ENCODE data around the gene CX3CR1. TPM values are rescaled to one million over a fixed set of nuclear protein-coding genes. Genes with fewer than 3 reads are reported as not detected.

CX3CR1 gene
- total and polyA plus RNA-seq, 10 of the 15 experiments (the other 5 are each of a cell fraction or from before 2014, with no cell fraction given), result 0.05 to 0.53 (median 0.15) TPM

DNA sequence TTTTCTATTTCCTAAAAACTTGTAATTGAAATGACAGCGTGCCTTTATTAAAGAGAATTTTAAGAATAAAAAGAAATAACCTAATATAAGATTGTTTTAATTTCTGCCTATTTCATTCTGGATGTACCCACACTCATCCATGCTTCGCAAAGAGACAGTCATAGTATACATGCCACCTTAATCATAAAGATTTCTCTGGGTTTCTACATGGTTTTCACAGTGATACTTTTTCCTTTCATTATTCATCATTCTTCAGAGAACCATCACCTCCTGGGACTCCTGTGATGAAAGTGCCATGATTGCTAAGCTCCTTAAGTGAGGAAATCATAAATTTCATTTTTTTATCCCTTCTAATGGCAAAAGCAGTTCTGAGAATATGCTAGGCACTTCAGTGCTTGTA is 45.4 kb upstream of the CX3CR1 start:
- H3K4me3 ChIP-seq, result no peak overlapping the region
- no peak for ATAC-seq
- no peak overlapping the region for H3K9ac ChIP-seq (ENCODE audit: control insufficient read depth, insufficient read depth, low read length)
- H3K36me3 ChIP-seq (ENCODE audit: control insufficient read depth in 2 of 2, insufficient read depth in 2 of 2, low read length in 1 of 2), result no peaks in the 10 kb centered on the region
- FAIRE-seq, result no peak
- H2AFZ ChIP-seq (ENCODE audit: control insufficient read depth, low read depth, low read length), result no peak overlapping the region
- no peak overlapping the region for H3K4me2 ChIP-seq (ENCODE audit: control insufficient read depth, insufficient read depth)
- intact Hi-C loops (cut with micrococcal nuclease; ENCODE audit: unreplicated experiment) (no loop called here), in situ Hi-C loops (cut with MboI) (no loop called here)
- POLR2A ChIA-PET, result interaction anchor here (0.5 to 3.4 kb wide), 3 partner anchors 18 to 59 kb away, joined by 3 to 11 read pairs (median 6); no protein-coding TSS in a partner anchor
- no peaks in the 10 kb centered on the region for H3K9me3 ChIP-seq (replicated peaks; ENCODE audit: control insufficient read depth, insufficient read depth, low read length)
- TF ChIP-seq NBN (IDR thresholded peaks at IDR 0.05) (no peak), EED (IDR thresholded peaks at IDR 0.05; ENCODE audit: low read depth) (no peak), POLR2AphosphoS2 (IDR thresholded peaks at IDR 0.05; ENCODE audit: low read depth, low read length) (no peak), NR2F1 (conservative IDR thresholded peaks at IDR 0.05) (no peak), IKZF1 (conservative IDR thresholded peaks at IDR 0.05) (no peak), RBBP5 (conservative IDR thresholded peaks at IDR 0.05) (no peak), SP1 (IDR thresholded peaks at IDR 0.05; ENCODE audit: low read depth, low read length) (no peak), CREB1 (IDR thresholded peaks at IDR 0.05; ENCODE audit: low read depth) (no peak), MEF2A (IDR thresholded peaks at IDR 0.05; ENCODE audit: insufficient read depth, low read depth, low read length) (no peak), KLF5 (IDR thresholded peaks at IDR 0.05; ENCODE audit: partially characterized antibody) (no peak)
- TF ChIP-seq, protein P1, sequence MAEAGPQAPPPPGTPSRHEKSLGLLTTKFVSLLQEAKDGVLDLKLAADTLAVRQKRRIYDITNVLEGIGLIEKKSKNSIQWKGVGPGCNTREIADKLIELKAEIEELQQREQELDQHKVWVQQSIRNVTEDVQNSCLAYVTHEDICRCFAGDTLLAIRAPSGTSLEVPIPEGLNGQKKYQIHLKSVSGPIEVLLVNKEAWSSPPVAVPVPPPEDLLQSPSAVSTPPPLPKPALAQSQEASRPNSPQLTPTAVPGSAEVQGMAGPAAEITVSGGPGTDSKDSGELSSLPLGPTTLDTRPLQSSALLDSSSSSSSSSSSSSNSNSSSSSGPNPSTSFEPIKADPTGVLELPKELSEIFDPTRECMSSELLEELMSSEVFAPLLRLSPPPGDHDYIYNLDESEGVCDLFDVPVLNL (IDR thresholded peaks at IDR 0.05; ENCODE audit: low read depth, low read length), result no peak
- TF ChIP-seq, protein P2, sequence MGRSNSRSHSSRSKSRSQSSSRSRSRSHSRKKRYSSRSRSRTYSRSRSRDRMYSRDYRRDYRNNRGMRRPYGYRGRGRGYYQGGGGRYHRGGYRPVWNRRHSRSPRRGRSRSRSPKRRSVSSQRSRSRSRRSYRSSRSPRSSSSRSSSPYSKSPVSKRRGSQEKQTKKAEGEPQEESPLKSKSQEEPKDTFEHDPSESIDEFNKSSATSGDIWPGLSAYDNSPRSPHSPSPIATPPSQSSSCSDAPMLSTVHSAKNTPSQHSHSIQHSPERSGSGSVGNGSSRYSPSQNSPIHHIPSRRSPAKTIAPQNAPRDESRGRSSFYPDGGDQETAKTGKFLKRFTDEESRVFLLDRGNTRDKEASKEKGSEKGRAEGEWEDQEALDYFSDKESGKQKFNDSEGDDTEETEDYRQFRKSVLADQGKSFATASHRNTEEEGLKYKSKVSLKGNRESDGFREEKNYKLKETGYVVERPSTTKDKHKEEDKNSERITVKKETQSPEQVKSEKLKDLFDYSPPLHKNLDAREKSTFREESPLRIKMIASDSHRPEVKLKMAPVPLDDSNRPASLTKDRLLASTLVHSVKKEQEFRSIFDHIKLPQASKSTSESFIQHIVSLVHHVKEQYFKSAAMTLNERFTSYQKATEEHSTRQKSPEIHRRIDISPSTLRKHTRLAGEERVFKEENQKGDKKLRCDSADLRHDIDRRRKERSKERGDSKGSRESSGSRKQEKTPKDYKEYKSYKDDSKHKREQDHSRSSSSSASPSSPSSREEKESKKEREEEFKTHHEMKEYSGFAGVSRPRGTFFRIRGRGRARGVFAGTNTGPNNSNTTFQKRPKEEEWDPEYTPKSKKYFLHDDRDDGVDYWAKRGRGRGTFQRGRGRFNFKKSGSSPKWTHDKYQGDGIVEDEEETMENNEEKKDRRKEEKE (IDR thresholded peaks at IDR 0.05), result no peak
- TF ChIP-seq, protein P3, sequence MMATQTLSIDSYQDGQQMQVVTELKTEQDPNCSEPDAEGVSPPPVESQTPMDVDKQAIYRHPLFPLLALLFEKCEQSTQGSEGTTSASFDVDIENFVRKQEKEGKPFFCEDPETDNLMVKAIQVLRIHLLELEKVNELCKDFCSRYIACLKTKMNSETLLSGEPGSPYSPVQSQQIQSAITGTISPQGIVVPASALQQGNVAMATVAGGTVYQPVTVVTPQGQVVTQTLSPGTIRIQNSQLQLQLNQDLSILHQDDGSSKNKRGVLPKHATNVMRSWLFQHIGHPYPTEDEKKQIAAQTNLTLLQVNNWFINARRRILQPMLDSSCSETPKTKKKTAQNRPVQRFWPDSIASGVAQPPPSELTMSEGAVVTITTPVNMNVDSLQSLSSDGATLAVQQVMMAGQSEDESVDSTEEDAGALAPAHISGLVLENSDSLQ (IDR thresholded peaks at IDR 0.05), result no peak
- H3K79me2 ChIP-seq (ENCODE audit: control insufficient read depth, insufficient read depth, low read length), result no peaks in the 10 kb centered on the region
- no TSS peak for BruUV-seq (replicated peaks)
- H4K20me1 ChIP-seq (ENCODE audit: control insufficient read depth, insufficient read depth), result no peaks in the 10 kb centered on the region
- RAD21 ChIA-PET (ENCODE audit: unreplicated experiment), result interaction anchor here (1.1 kb wide), 1 partner anchor 30 kb away, joined by 3 read pairs; no protein-coding TSS in a partner anchor
- CTCF ChIA-PET, result interaction anchor here (2.1 to 6.2 kb wide), 2 partner anchors 30 to 33 kb away, joined by 5 to 43 read pairs; no protein-coding TSS in a partner anchor
- H3K27ac ChIP-seq (ENCODE audit: control insufficient read depth, insufficient read depth), result no peak overlapping the region
- SMC1A ChIA-PET (ENCODE audit: uncharacterized antibody, unreplicated experiment), result interaction anchor here (0.6 to 3.4 kb wide), 3 partner anchors 29 to 33 kb away, joined by 3 to 15 read pairs (median 3); no protein-coding TSS in a partner anchor
- DNase-seq (ENCODE audit: low read depth, low spot score), result no peak
- H3K27me3 ChIP-seq (replicated peaks in 1 of 2; ENCODE audit: control insufficient read depth in 2 of 2, insufficient read depth in 2 of 2, low read length in 1 of 2), result no peaks in the 10 kb centered on the region
- 39% methylated on average over 2 of the region's 2 CpGs for WGBS (ENCODE audit: insufficient coverage, insufficient replicate concordance, low lambda C conversion rate, missing lambda C conversion rate)
- peaks cover 22% of the 10 kb centered on the region for H3K4me1 ChIP-seq (ENCODE audit: control insufficient read depth, insufficient read depth, low read length)
